Glutamatergic neuron (in vitro differentiated cells): ENCODE data around the gene NUP93. TPM values are rescaled to one million over a fixed set of nuclear protein-coding genes. Genes with fewer than 3 reads are reported as not detected.

ENCODE experiments used
- DNase-seq: peaks from one replicate; pipeline ENCODE4 v3.0.0; 2022
- H3K27ac Mint-ChIP-seq: one replicate; pipeline ENCODE4 v1.8.0; 2020; ENCODE audit warnings: mild to moderate bottlenecking, mixed read lengths, inconsistent platforms; ENCODE audit not compliant: unreplicated experiment
- H3K27me3 Mint-ChIP-seq: one replicate; pipeline ENCODE4 v1.8.0; 2020; ENCODE audit warnings: mild to moderate bottlenecking, moderate library complexity, mixed read lengths, inconsistent platforms; ENCODE audit not compliant: unreplicated experiment
- H3K36me3 Mint-ChIP-seq: one replicate; pipeline ENCODE4 v1.8.0; 2020; ENCODE audit warnings: mild to moderate bottlenecking, mixed read lengths, inconsistent platforms; ENCODE audit not compliant: unreplicated experiment
- H3K4me1 Mint-ChIP-seq: one replicate; pipeline ENCODE4 v1.8.0; 2020; ENCODE audit warnings: mild to moderate bottlenecking, low read depth, mixed read lengths, inconsistent platforms; ENCODE audit not compliant: unreplicated experiment
- H3K4me3 Mint-ChIP-seq: one replicate; pipeline ENCODE4 v1.8.0; 2020; ENCODE audit warnings: mild to moderate bottlenecking, mixed read lengths, inconsistent platforms; ENCODE audit not compliant: unreplicated experiment
- H3K9me3 Mint-ChIP-seq: one replicate; pipeline ENCODE4 v1.8.0; 2020; ENCODE audit warnings: mild to moderate bottlenecking, moderate library complexity, mixed read lengths, inconsistent platforms; ENCODE audit not compliant: unreplicated experiment
- CTCF ChIP-seq: fragments of 200-600 bp; sonication (generic); IDR thresholded peaks from one replicate; pipeline ENCODE4 v1.5.0; 2021; ENCODE audit not compliant: partially characterized antibody, unreplicated experiment
- total RNA-seq: library from RNA; stranded (reverse); fragmentation: NEBNext Ultra II Directional; extraction: Animal tissue kit (Norgen Biotek cat#: 25700); gene quantifications from one replicate; pipeline ENCODE4 v1.2.1, GENCODE V29; 2021; ENCODE audit not compliant: unreplicated experiment

The NUP93 gene
- total RNA-seq, 1 donor from 2014 or later, result 84.1 TPM

GRCh38 chr16:56722200-56722842 is 7.6 kb upstream of the NUP93 start:
- DNase-seq, result no peak
- Mint-ChIP-seq H3K27me3 (peaks cover 1% of the 10 kb centered on the region), H3K4me3 (no peak overlapping the region), H3K36me3 (no peaks in the 10 kb centered on the region), H3K4me1 (no peaks in the 10 kb centered on the region), H3K27ac (no peak overlapping the region), H3K9me3 (peaks cover 1% of the 10 kb centered on the region)
- no peak for TF ChIP-seq CTCF

- no peak overlapping the region for H3K27ac Mint-ChIP-seq
- peaks cover 4% of the 10 kb centered on the region for H3K9me3 Mint-ChIP-seq
- no peak for DNase-seq
- no peak overlapping the region for H3K4me3 Mint-ChIP-seq
- peaks cover 3% of the 10 kb centered on the region for H3K4me1 Mint-ChIP-seq
- H3K36me3 Mint-ChIP-seq, result no peaks in the 10 kb centered on the region
- peaks cover 1% of the 10 kb centered on the region for H3K27me3 Mint-ChIP-seq
- no peak for TF ChIP-seq CTCF
These were observed 5.7 kb upstream of the NUP93 start for GRCh38 chr16:56724191-56724590.

- DNase-seq, result no peak
- no peak overlapping the region for H3K27ac Mint-ChIP-seq
- no peaks in the 10 kb centered on the region for H3K36me3 Mint-ChIP-seq
- peaks cover 7% of the 10 kb centered on the region for H3K9me3 Mint-ChIP-seq
- TF ChIP-seq CTCF, result no peak
- H3K4me3 Mint-ChIP-seq, result no peak overlapping the region
- H3K4me1 Mint-ChIP-seq, result peaks cover 8% of the 10 kb centered on the region
- peaks cover 2% of the 10 kb centered on the region for H3K27me3 Mint-ChIP-seq
These were observed 3.6 kb upstream of the NUP93 start for GRCh38 chr16:56726283-56726682.

GRCh38 chr16:56726926-56727325 is 3.0 kb upstream of the NUP93 start:
- H3K27ac Mint-ChIP-seq, result no peak overlapping the region
- H3K9me3 Mint-ChIP-seq, result peaks cover 7% of the 10 kb centered on the region
- TF ChIP-seq CTCF, result no peak
- no peak for DNase-seq
- peaks cover 8% of the 10 kb centered on the region for H3K4me1 Mint-ChIP-seq
- H3K36me3 Mint-ChIP-seq, result no peaks in the 10 kb centered on the region
- H3K27me3 Mint-ChIP-seq, result peaks cover 3% of the 10 kb centered on the region
- H3K4me3 Mint-ChIP-seq, result no peak overlapping the region

GRCh38 chr16:56728027-56728426 is 1.9 kb upstream of the NUP93 start:
- H3K4me1 Mint-ChIP-seq, result peaks cover 8% of the 10 kb centered on the region
- no peak for DNase-seq
- H3K36me3 Mint-ChIP-seq, result no peaks in the 10 kb centered on the region
- peaks cover 7% of the 10 kb centered on the region for H3K9me3 Mint-ChIP-seq
- no peak for TF ChIP-seq CTCF
- no peak overlapping the region for H3K4me3 Mint-ChIP-seq
- peaks cover 3% of the 10 kb centered on the region for H3K27me3 Mint-ChIP-seq
- H3K27ac Mint-ChIP-seq, result no peak overlapping the region
